Left renal cortex interstitium (tissue), 4 donors: ENCODE results near the gene DEK. TPM values are rescaled to one million over a fixed set of nuclear protein-coding genes. Genes with fewer than 3 reads are reported as not detected.
"Not testable (repeated sequence)": the region's sequence is repeated elsewhere in the genome, so short reads cannot be mapped to it uniquely, and the experiment has no call there.

Source experiments
- DNase-seq, 4 donors: peaks; one replicate each; pipeline ENCODE4 v3.0.0-alpha.2; 2013; ENCODE audit warnings: low read depth in 4 of 4, low spot score in 2 of 4, missing footprints in 1 of 4
- polyA plus RNA-seq, 4 donors: library from polyadenylated mRNA; unstranded; fragments of 120-200 nt; gene quantifications; one replicate each; pipeline ENCODE4 v1.2.1, GENCODE V29; 2013; ENCODE audit not compliant: insufficient read length in 4 of 4

The DEK gene
- polyA plus RNA-seq, 4 donors = 208 to 219 (median 215) TPM

- DNase-seq = no peak
Observed at GRCh38 chr6:18241208-18242038, 22.9 kb downstream of the DEK start.

GRCh38 chr6:18240230-18240629 lies 24.1 kb downstream of the DEK start:
- DNase-seq = no peak

GRCh38 chr6:18237167-18237566 lies 27.2 kb downstream of the DEK start:
- DNase-seq = no peak

GRCh38 chr6:18235524-18235923 lies 28.8 kb downstream of the DEK start:
- DNase-seq = no peak

- DNase-seq = no peak
Observed at GRCh38 chr6:18234564-18234963, 29.8 kb downstream of the DEK start.

- DNase-seq = not testable (repeated sequence)
Observed at GRCh38 chr6:18233770-18234169, 30.6 kb downstream of the DEK start.

- DNase-seq = not testable (repeated sequence)
Observed at GRCh38 chr6:18231856-18232255, 32.5 kb downstream of the DEK start.

GRCh38 chr6:18228590-18228989 lies 35.7 kb downstream of the DEK start:
- DNase-seq = not testable (repeated sequence)

GRCh38 chr6:18227166-18227565 lies 37.2 kb downstream of the DEK start:
- not testable (repeated sequence) for DNase-seq

- DNase-seq = not testable (repeated sequence)
Observed at GRCh38 chr6:18226451-18227105, 37.8 kb downstream of the DEK start.

GRCh38 chr6:18221288-18221615 lies 43.1 kb downstream of the DEK start:
- DNase-seq = no peak

GRCh38 chr6:18219591-18219990 lies 44.7 kb downstream of the DEK start:
- no peak for DNase-seq

GRCh38 chr6:18218233-18218632 lies 46.1 kb downstream of the DEK start:
- DNase-seq = no peak

- no peak for DNase-seq
Observed at GRCh38 chr6:18216411-18216810, 47.9 kb downstream of the DEK start.

- DNase-seq = no peak
Observed at GRCh38 chr6:18215436-18215835, 48.9 kb downstream of the DEK start.

GRCh38 chr6:18214003-18214402 lies 50.3 kb downstream of the DEK start:
- DNase-seq = no peak

- DNase-seq = no peak
Observed at GRCh38 chr6:18213439-18213838, 50.9 kb downstream of the DEK start.

- no peak for DNase-seq
Observed at GRCh38 chr6:18212231-18212630, 52.1 kb downstream of the DEK start.

- DNase-seq = no peak
Observed at GRCh38 chr6:18211338-18211737, 53.0 kb downstream of the DEK start.

- no peak for DNase-seq
Observed at GRCh38 chr6:18210707-18211106, 53.6 kb downstream of the DEK start.

GRCh38 chr6:18209539-18210197 lies 54.7 kb downstream of the DEK start:
- DNase-seq = no peak

GRCh38 chr6:18208778-18209177 lies 55.6 kb downstream of the DEK start:
- not testable (repeated sequence) for DNase-seq
